ENCODE results near the gene MXRA8. TPM values are rescaled to one million over a fixed set of nuclear protein-coding genes. Genes with fewer than 3 reads are reported as not detected.
"Not testable (repeated sequence)": the region's sequence is repeated elsewhere in the genome, so short reads cannot be mapped to it uniquely, and the experiment has no call there.

Gene MXRA8
- total RNA-seq, 1 donor from 2014 or later, result 440 TPM

GRCh38 chr1:1371364-1371745 is 13.0 kb upstream of the MXRA8 start:
- no peak overlapping the region for H3K4me3 Mint-ChIP-seq (ENCODE audit: unreplicated experiment)
- H3K27ac Mint-ChIP-seq (ENCODE audit: unreplicated experiment), result no peak overlapping the region
- DNase-seq (ENCODE audit: extremely low spot score, unreplicated experiment), result no peak

GRCh38 chr1:1370771-1371300 is 12.5 kb upstream of the MXRA8 start:
- DNase-seq (ENCODE audit: extremely low spot score, unreplicated experiment), result no peak
- H3K4me3 Mint-ChIP-seq (ENCODE audit: unreplicated experiment), result no peak overlapping the region
- no peak for TF ChIP-seq CTCF (IDR thresholded peaks at IDR 0.05)
- H3K4me1 Mint-ChIP-seq (ENCODE audit: unreplicated experiment), result peaks cover 23% of the 10 kb centered on the region
- no peaks in the 10 kb centered on the region for H3K27me3 Mint-ChIP-seq (ENCODE audit: unreplicated experiment)
- no peaks in the 10 kb centered on the region for H3K9me3 Mint-ChIP-seq (ENCODE audit: unreplicated experiment)
- peaks cover 3% of the 10 kb centered on the region for H3K36me3 Mint-ChIP-seq (ENCODE audit: unreplicated experiment)
- H3K27ac Mint-ChIP-seq (ENCODE audit: unreplicated experiment), result no peak overlapping the region

More at GRCh38 chr1:1371364-1371745, 13.0 kb upstream of the MXRA8 start:
- Mint-ChIP-seq H3K27me3 (ENCODE audit: unreplicated experiment) (no peaks in the 10 kb centered on the region), H3K9me3 (ENCODE audit: unreplicated experiment) (no peaks in the 10 kb centered on the region), H3K36me3 (ENCODE audit: unreplicated experiment) (peaks cover 3% of the 10 kb centered on the region), H3K4me1 (ENCODE audit: unreplicated experiment) (peaks cover 23% of the 10 kb centered on the region)
- TF ChIP-seq CTCF (IDR thresholded peaks at IDR 0.05), result no peak

- not testable (repeated sequence) for H3K27me3 Mint-ChIP-seq (ENCODE audit: unreplicated experiment); DNase-seq (ENCODE audit: extremely low spot score, unreplicated experiment); H3K36me3 Mint-ChIP-seq (ENCODE audit: unreplicated experiment); H3K27ac Mint-ChIP-seq (ENCODE audit: unreplicated experiment); H3K9me3 Mint-ChIP-seq (ENCODE audit: unreplicated experiment); H3K4me3 Mint-ChIP-seq (ENCODE audit: unreplicated experiment)
- peaks cover 23% of the 10 kb centered on the region for H3K4me1 Mint-ChIP-seq (ENCODE audit: unreplicated experiment)
These were observed 11.7 kb upstream of the MXRA8 start for GRCh38 chr1:1370094-1370493.

GRCh38 chr1:1367315-1367714 is 9.0 kb upstream of the MXRA8 start:
- H3K36me3 Mint-ChIP-seq (ENCODE audit: unreplicated experiment), result no peaks in the 10 kb centered on the region
- DNase-seq (ENCODE audit: extremely low spot score, unreplicated experiment), result no peak
- H3K9me3 Mint-ChIP-seq (ENCODE audit: unreplicated experiment), result no peaks in the 10 kb centered on the region
- TF ChIP-seq CTCF (IDR thresholded peaks at IDR 0.05), result no peak
- H3K27me3 Mint-ChIP-seq (ENCODE audit: unreplicated experiment), result no peaks in the 10 kb centered on the region
- no peak overlapping the region for H3K4me3 Mint-ChIP-seq (ENCODE audit: unreplicated experiment)
- H3K4me1 Mint-ChIP-seq (ENCODE audit: unreplicated experiment), result peaks cover 12% of the 10 kb centered on the region
- no peak overlapping the region for H3K27ac Mint-ChIP-seq (ENCODE audit: unreplicated experiment)

GRCh38 chr1:1366699-1367066 is 8.3 kb upstream of the MXRA8 start:
- no peak overlapping the region for H3K27ac Mint-ChIP-seq (ENCODE audit: unreplicated experiment)
- no peaks in the 10 kb centered on the region for H3K36me3 Mint-ChIP-seq (ENCODE audit: unreplicated experiment)
- DNase-seq (ENCODE audit: extremely low spot score, unreplicated experiment), result no peak

More at GRCh38 chr1:1366699-1367066, 8.3 kb upstream of the MXRA8 start:
- no peaks in the 10 kb centered on the region for H3K9me3 Mint-ChIP-seq (ENCODE audit: unreplicated experiment)
- no peaks in the 10 kb centered on the region for H3K27me3 Mint-ChIP-seq (ENCODE audit: unreplicated experiment)
- H3K4me3 Mint-ChIP-seq (ENCODE audit: unreplicated experiment), result no peak overlapping the region
- H3K4me1 Mint-ChIP-seq (ENCODE audit: unreplicated experiment), result peaks cover 13% of the 10 kb centered on the region
- no peak for TF ChIP-seq CTCF (IDR thresholded peaks at IDR 0.05)
